HCT116 (cell line): ENCODE results near the gene MBD1.

ENCODE experiments used
- ELF1 ChIP-seq: IDR thresholded peaks from 2 replicates; pipeline ENCODE4 v1.6.1; 2012; ENCODE audit warnings: low read depth, borderline replicate concordance
- EZH2 ChIP-seq: fragments of 200-600 bp; sonication (generic); IDR thresholded peaks from 2 replicates; pipeline ENCODE4 v1.6.1; 2017; ENCODE audit warnings: antibody characterized with exemption, mixed run types
- EZH2phosphoT487 ChIP-seq: fragments of 200-600 bp; IDR thresholded peaks from 2 replicates; pipeline ENCODE4 v1.6.1; 2018; ENCODE audit warnings: antibody characterized with exemption, borderline replicate concordance
- POLR2A ChIP-seq: IDR thresholded peaks from 2 replicates; pipeline ENCODE4 v1.7.0; 2011; ENCODE audit warnings: borderline replicate concordance; ENCODE audit not compliant: insufficient read depth, insufficient read length; ENCODE audit errors: extremely low read depth
- SP1 ChIP-seq: IDR thresholded peaks from 2 replicates; pipeline ENCODE4 v1.6.1; 2012; ENCODE audit warnings: low read depth
- TF ChIP-seq, protein P1 (sequence below), 3 experiments: fragments of 200-600 bp in 1 of 3; sonication (generic) in 1 of 3; IDR thresholded peaks in 2 of 3; conservative IDR thresholded peaks in 1 of 3; 2 replicates each; pipeline ENCODE4 v1.5.1; 2012 to 2017; ENCODE audit warnings: low read depth in 2 of 3, low read length in 2 of 3, antibody characterized with exemption in 1 of 3, borderline replicate concordance in 1 of 3, control low read depth in 1 of 3, mild to moderate bottlenecking in 1 of 3, mixed read lengths in 1 of 3, mixed run types in 1 of 3, moderate library complexity in 1 of 3; ENCODE audit not compliant: insufficient read depth in 1 of 3

- TF ChIP-seq EZH2phosphoT487 (no peak), ELF1 (no peak), POLR2A (no peak), EZH2 (no peak), SP1 (no peak)
- TF ChIP-seq, protein P1, sequence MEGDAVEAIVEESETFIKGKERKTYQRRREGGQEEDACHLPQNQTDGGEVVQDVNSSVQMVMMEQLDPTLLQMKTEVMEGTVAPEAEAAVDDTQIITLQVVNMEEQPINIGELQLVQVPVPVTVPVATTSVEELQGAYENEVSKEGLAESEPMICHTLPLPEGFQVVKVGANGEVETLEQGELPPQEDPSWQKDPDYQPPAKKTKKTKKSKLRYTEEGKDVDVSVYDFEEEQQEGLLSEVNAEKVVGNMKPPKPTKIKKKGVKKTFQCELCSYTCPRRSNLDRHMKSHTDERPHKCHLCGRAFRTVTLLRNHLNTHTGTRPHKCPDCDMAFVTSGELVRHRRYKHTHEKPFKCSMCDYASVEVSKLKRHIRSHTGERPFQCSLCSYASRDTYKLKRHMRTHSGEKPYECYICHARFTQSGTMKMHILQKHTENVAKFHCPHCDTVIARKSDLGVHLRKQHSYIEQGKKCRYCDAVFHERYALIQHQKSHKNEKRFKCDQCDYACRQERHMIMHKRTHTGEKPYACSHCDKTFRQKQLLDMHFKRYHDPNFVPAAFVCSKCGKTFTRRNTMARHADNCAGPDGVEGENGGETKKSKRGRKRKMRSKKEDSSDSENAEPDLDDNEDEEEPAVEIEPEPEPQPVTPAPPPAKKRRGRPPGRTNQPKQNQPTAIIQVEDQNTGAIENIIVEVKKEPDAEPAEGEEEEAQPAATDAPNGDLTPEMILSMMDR (IDR thresholded peaks at IDR 0.05 in 2 of 3, conservative IDR thresholded peaks at IDR 0.05 in 1 of 3; ENCODE audit: borderline replicate concordance in 1 of 3, insufficient read depth in 1 of 3, low read depth in 2 of 3, low read length in 2 of 3), result no peak
These were observed 4.5 kb upstream of the MBD1 start for GRCh38 chr18:50285631-50286321.
